Erythroblast (primary cell): ENCODE data around the gene COL4A2.

Source experiments
- GATA1 ChIP-seq: IDR thresholded peaks from 2 replicates; pipeline ENCODE4 v1.6.1; 2011; ENCODE audit warnings: low read depth, mild to moderate bottlenecking, control low read depth, low read length, moderate library complexity
- POLR2A ChIP-seq: IDR thresholded peaks from 2 replicates; pipeline ENCODE4 v1.6.1; 2011; ENCODE audit warnings: mild to moderate bottlenecking, low read length

GRCh38 chr13:110474713-110475112 lies 167.6 kb downstream of the COL4A2 start:
- TF ChIP-seq POLR2A, result no peak
- TF ChIP-seq GATA1, result no peak
